NCI-H774 (cell line): Measurements from ENCODE around the gene FBF1.
A peak's percentile ranks its signal among the peaks of the same experiment; 100 is the strongest.
"Not testable (repeated sequence)": the region's sequence is repeated elsewhere in the genome, so short reads cannot be mapped to it uniquely, and the experiment has no call there.

ENCODE experiments used
- DNase-seq: peaks from one replicate; lab custom pipeline; 2025; lab: John Stamatoyannopoulos, UW

Gene FBF1, protein sequence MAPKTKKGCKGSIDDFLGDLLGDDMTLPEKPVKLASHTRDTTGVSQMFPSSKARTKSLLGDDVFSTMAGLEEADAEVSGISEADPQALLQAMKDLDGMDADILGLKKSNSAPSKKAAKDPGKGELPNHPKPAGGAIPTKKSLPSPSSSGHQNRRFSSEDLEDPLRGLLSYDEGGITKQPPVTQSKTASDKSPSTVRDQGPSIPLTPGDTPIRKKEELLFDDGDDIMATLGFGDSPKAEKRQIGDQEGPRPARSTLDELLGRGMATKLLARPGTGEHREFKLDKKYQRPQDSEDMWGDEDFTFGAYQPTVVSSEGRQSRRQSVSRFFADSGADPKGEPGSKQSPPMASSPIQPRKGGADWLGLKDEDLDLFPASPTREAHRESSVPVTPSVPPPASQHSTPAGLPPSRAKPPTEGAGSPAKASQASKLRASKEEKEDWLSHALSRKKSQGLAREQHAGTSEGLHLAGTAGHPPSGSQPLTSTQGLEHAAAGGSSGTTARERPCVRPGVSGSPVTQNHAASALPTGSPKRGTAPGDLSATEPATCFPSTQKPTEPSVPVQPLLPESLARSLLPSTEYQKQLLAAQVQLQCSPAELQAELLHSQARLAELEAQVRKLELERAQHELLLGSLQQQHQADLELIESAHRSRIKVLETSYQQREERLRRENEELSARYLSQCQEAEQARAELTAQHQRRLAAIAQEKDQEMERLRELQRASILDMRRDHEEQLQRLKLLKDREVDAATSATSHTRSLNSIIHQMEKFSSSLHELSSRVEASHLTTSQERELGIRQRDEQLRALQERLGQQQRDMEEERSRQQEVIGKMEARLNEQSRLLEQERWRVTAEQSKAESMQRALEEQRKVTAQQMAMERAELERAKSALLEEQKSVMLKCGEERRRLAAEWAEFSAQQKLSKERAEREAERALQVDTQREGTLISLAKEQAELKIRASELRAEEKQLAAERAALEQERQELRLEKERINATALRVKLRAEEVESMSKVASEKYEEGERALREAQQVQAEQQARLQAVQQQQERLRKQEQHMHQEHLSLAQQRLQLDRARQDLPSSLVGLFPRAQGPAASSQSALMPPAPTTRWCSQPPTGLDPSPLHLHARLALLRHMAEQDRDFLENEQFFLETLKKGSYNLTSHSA

GRCh38 chr17:75940727-75941441, at the start of gene FBF1:
TSS of gene FBF1 (minus strand) at chr17:75941042. CDS start at chr17:75938149, 2,893 bp downstream.
- DNase-seq = peak; percentile 98

DNA sequence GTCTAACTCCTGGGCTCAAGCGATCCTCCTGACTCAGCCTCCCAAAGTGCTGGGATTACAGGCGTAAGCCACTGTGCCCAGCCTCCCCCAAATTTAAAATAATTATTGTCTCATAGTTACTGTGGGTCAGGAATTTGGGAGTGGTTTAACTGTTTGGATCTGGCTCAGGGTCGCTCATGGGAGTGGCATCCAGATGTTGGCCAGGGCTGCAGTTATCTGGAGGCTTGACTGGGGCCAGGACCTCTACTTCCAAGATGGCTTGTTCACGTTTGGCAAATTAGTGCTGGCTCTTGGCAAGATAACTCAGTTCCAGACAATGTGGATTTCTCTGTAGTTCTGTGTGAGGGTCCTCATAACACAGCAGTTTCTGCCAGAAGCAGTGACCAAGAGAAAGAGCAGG, 46.2 kb upstream of the FBF1 start:
- no peak for DNase-seq

GRCh38 chr17:75985986-75986385, 45.1 kb upstream of the FBF1 start:
- DNase-seq = no peak

DNA sequence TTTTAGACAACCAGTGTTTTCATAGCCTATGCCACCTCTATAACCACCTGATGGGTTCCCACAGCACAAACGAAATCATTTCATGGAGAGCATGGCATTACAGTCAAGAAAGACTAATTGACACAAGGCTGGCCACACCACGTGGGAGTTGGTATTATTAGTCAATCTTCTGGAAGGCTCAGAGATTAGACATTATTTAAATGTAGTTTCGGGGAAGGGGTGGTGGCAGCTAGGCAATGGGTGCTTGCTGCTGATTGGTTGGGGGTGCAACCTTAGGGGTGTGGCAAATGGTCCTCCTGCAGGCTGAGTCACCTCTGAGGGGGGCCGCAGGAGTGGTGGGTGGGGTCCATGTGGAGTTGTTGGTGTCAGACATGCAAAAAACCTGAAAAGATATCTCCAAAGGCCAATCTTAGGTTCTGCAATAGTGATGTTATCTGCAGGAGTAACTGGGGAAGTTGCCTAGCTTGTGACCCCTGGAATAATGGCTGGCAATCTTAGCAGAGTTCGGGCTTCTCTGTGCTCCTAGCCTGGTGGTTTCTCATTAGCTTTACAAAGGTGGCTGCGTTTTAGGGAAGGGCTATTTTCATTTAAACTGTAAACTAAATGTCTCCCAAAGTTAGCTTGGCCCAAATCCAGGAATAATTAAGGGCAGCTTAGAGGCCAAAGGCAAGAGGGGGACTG, 42.8 kb upstream of the FBF1 start:
- no peak for DNase-seq

- DNase-seq = no peak
These were observed 40.3 kb upstream of the FBF1 start for GRCh38 chr17:75981019-75981615.

DNA sequence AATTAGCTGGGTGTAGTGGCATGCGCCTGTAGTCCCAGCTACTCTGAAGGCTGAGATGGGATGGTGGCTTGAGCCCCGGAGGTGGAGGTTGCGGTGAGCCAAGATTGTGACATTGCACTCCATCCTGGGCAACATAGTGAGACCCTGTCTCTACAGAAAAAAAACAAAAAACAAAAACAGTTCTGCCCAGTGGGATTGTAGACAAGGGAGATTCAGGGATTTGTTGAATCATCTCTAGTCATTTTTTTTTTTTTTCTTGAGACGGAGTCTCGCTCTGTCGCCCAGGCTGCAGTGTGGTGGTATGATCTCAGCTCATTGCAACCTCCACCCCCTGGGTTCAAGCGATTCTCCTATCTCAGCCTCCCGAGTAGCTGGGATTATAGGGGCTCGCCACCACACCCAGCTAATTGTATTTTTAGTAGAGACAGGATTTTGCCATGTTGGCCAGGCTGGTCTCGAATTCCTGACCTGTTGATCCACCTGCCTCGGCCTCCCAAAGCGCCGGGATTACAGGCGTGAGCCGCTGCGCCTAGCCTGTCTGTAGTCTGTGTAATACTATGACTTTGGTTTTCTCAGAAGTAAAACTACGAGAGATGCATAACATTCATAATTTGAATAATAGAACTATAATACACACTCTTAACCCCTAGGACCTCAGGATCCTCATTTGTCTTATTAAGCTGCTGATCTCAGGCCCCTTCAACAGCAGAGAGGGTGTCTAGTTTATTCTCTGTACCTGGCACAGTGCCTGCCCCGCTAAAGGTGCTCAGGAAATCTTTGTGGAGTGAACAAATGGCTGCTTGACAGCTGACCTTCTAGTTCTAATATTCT, 39.6 kb upstream of the FBF1 start:
- DNase-seq = peak; percentile 9

GRCh38 chr17:75979705-75980187, 38.9 kb upstream of the FBF1 start:
- no peak for DNase-seq

DNA sequence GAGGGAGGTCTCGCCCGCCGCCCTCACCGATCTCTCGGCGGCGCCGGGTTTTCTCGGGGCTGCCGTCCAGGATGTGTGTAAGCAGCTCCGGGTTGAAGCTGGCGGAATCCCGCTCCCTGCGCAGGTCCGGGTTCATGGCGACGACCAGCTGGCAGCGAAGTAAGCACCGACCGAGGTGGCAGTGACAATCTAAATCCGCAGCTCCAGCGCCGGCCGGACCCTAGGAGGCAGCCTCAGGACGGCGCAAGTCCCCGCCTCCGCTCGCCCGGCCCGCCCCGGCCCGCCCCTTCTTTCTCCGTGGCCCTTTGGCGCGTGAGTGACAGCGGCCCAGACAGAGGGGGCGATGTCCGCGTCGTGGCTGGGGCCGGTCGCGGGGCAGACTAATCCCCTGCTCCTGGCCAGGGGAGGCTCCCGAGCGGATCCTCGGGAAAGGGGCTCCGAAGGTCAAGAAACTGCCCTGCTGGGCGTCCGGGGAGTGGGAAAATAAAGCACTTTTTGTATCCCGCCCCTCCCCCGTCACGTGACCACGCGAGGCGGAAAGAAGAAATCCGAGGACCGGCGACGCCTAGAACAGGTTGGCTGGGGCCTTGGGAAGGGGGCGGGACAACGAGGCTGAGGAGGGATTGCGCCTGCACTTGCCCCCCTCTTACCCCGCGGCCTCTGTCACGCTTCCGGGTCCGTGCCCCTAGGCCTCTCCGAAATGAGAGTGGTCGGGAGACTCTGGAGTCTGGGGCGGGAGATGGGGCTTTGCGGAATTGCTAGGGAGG, 38.3 kb upstream of the FBF1 start, which contains the start of the genes ACOX1 and TEN1:
TSS of gene ACOX1 (minus strand) at position 229 of the 767 bp plus-strand sequence. CDS start at position 136, 93 bp downstream.
TSS of gene TEN1 (plus strand) at position 303 of the 767 bp plus-strand sequence. CDS start 6,953 bp downstream, outside the sequence.
- DNase-seq = peak; percentile 99

DNA sequence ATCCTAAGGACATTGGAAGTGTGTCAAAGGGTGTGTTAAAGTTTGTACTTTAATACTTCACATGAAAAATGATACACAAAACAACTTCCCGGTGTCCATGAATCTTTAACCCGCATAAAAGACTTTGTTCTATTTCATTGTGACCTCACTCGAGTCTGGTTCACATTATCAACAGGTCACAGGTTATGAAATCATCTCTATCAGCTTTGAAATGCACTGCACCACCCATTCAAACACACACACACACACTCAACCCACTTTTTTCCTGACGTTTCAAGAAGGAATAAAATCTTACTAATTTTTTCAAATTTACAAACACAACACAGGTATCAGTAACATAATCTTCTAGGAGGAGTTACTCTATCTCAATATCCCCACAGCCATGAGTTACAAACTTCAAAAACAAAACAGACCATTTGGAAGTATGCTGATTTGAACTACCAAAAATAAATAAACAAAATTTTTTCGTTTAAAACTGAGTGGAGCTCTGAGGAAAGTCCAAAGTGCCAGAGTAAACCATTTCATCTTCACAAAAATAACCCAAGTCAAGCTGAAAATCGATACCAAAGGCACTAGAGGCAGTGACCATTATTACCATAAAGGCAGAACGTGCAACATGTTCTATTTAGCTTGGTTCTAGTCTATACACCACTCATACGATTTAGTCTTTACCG, 35.5 kb upstream of the FBF1 start:
- DNase-seq = no peak

- DNase-seq = no peak
These were observed 34.9 kb upstream of the FBF1 start for GRCh38 chr17:75975757-75976174.

DNA sequence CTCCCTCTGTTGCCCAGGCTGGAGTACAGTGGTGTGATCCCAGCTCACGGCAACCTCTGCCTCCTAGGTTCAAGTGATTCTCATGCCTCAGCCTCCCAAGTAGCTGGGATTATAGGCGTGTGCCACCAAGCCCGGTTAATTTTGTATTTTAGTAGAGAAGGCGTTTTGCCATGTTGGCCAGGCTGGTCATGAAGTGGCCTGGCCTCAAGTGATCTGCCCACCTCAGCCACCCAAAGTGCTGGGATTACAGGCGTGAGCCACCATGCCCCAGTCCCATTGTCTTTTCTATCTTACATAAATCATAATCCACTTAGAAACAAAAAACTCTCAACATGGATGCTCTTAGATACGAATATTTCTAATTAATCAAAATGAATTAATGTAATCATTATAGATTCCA, 34.3 kb upstream of the FBF1 start:
- DNase-seq = not testable (repeated sequence)

- no peak for DNase-seq
These were observed 29.8 kb upstream of the FBF1 start for GRCh38 chr17:75970626-75971025.

DNA sequence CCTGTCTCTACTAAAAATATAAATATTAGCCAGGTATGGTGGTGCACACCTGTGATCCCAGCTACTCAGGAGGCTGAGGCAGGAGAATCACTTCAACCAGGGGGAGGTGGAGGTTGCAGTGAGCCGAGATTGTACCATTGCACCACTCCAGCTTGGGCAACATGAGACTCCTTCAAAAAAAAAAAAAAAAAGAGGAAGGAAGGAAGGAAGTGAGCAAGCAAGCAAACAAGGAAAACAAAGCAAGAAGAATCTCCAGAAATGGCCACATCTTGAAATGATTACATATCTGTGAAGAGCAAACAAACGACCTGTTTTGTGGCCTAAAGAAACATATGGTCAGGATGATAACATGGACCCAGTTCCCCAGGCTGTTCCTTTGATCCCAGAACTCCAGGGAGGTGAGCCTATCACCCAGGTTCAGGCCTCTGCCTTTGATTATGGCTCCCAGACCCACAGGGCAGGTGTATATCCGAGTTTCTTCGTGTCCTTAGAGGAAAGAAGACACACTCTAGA, 29.2 kb upstream of the FBF1 start:
- DNase-seq = no peak

GRCh38 chr17:75969044-75969443, 28.2 kb upstream of the FBF1 start:
- not testable (repeated sequence) for DNase-seq

DNA sequence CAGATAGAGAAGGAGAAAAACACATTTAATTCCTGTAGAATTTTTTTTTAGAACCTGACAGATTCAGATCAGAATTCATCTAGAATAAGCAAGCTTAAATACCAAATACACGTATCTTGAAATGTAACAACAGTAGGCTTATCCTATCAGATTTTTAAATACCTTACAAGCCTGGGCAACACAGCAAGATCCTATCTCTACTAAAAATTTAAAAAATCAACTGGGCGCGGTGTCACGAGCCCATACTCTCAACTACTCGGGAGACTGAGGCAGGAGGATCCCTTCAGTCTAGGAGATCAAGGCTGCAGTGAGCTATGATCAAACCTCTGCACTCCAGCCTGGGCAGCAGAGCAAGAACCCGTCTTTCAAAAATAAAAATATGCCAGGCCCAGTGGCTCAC, 24.6 kb upstream of the FBF1 start:
- DNase-seq = no peak

DNA sequence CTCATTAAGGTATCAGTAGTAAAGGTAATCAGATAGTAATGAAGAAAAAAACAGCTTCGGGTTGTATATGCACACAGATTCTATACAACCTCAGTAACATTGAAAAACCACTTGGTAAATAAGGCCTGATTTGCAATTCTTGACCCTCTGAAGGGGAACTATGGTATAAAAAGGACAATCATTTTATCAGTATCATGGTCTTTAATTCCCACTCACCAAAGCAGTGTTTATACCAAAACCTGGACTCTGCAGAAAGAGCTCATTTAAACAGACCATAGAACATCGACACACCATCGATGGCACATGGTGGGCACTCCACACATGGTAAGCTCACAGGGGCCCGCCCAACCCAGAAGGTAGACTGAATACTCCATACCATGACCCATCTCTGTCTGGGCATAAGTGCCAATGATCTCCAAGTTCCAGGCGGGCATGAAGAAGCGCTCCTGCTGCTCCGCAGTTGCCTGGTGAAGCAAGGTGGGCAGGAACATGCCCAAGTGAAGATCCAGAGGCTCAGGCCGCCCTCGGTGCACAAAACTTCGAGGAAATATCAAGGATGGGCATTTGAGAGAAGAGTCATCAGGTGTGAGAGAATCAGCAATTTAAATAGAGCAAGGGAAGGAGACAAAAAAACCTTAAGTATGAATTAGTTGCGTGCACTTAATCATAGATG, 19.1 kb upstream of the FBF1 start:
- DNase-seq = no peak
